GM19099 (cell line): ENCODE measurements around the gene TRERF1.

Experiments used
- POLR2A ChIP-seq: IDR thresholded peaks from 3 replicates; pipeline ENCODE4 v1.6.1; 2011; ENCODE audit warnings: low read depth; ENCODE audit not compliant: insufficient read length; ENCODE audit errors: extremely low read depth

TRERF1 gene

DNA sequence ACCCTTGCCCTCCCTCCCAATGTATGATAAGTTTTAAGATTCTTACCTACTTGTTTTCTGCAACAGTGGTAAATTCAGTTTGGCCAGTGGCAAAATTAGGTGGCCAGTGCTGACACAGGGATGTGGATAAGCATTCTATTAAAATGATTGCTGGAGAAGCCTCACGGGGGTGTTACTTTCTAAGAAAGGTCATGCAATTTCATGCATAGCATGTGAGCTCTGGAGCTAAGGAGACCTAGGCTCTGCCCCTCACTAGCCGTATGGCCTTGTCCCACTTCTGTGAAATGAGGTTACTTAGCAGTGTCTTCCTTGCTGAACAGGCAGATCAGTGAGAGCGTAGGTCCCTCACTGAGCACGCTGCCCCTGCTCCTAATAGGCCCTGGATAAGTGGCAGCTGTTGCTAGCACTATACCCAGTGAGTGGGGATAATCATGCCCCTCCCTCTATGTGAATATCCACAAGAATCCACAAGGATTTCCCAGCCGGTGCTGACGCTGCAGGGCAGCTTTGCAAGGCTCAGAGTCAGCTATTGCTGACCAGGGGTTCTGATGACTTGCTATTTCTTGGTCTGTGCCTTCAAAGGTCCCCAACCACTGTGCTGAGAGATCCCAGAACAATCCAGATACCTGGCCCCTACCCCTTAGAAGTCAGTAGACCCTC is 147.5 kb downstream of the TRERF1 start:
- no peak for TF ChIP-seq POLR2A

DNA sequence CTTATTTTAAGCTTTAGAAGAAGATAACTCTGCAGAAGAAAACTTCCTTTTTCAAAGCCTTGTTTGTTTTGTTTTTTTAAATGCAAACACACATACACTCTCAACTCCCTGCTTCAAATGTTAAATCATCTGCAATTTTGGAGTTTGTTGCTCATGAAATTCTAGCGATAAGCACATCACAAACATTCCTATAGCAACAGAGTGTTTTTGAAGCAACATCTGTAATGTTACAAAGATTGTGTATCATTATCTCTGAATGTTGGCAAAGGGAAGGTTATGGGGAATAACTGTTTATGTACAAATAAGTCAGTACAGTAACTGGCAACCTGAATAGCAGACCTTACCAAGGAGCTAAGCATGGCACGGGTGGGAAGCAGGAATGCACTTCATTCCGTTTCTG is 149.3 kb downstream of the TRERF1 start:
- no peak for TF ChIP-seq POLR2A

DNA sequence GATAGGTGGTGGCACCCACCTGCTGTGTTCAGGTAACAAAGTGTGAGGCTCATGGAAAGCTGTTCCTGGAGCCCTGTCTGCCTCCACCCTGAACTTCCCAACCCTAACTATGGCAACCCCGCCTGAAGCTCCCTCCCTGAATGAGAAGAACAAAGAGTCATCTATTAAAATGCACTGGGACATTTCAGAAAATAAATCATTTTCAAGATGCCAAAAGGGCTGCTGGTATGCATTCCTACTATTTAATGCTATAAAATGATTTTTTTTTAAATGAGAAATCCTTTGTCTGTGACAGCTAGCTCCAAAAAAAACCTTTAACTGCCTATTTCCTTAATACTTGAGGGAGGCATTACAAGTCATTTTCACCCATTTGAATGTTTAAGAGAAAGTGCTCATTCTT is 149.7 kb downstream of the TRERF1 start:
- no peak for TF ChIP-seq POLR2A

DNA sequence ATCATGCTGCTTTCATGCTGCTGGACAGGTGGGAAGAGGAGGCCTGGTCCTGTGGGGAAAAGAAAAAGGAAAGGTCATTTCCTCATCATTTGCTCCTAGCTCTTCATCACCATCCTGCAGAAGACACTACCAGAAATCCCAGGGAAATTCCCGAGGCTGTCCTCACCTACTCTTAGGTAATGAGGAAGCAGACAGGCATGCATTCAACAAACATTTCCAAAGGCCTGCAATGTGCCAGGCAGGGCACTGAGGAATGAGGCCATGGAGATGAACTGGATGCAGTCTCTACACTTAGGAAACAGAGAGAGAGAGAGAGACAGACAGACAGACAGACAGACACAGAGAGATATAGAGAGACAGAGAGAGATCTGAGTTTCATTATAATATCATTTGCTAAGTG is 151.0 kb downstream of the TRERF1 start:
- TF ChIP-seq POLR2A: no peak

DNA sequence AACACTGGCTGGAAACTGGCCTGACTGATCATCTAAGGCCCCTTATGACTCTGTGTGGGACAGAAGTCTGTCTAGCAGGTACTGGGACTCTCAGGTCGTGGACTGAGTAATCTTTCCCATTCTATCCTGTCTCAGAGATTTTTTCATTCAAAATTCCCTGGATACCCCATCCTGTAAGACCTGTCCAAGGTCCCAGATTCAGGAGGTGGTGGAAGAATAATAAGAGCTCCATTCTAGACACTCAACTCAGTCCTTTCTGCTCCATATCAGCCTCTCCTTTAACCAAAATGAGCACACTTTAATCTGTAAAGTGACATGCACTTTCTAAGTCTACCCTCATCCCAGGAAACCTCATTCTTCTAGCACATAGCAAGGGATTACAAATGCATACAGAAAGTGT is 151.5 kb downstream of the TRERF1 start:
- TF ChIP-seq POLR2A: no peak

DNA sequence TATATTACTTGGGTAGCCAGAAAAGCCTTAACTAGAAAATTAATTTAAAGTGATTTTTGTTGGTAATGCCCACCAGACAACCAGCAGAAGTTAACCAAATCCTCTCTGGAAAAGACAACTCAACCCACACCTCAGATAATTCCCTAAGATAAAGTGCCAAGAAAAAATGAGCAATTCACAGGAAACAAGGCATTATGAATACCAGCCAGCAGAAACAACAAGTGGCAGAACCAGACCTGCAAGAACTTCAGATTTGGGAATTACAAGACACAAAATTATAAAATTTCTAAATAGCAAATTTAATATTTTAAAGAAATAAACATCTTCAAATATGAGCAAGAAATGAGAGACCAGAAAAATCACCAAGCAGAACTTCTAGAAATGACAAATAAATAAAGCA is 154.1 kb downstream of the TRERF1 start:
- TF ChIP-seq POLR2A: no peak

DNA sequence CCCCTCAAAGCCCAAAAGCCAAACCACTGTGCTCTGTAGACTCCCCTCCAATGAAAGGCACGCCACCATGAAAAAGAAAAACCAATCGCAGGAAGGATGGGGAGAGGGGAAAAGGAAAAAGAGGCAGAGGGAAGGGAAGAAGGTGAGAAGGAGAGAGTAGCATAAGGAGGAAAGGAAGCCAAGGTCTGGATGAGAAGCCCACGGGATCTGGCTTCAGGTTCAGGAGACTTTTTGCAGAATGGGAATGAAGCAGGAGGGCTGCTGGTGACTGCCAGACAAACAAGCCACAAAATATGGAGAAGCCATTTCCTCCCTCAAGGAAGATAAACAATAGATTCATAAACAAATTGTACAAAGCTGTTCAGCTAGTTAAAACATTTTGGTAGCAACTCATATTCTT is 155.1 kb downstream of the TRERF1 start:
- no peak for TF ChIP-seq POLR2A

DNA sequence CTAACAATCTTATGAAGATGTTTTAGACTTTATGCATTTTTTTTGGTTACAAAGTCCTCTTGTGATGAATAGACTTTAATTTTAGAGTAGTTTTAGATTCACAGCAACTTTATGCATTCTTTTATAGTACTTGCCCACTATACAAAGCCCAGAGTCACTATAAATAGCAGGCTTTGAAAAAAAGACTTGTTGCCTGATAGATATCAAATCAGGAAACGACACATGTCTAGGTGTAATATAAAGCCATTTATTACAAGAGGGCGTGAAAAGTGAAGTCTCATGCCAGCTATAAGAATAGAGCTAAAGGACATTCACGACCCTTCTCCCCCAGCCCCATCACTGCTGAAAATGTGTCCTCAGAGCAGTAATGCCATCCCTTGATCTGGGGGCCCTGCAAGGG is 156.0 kb downstream of the TRERF1 start:
- TF ChIP-seq POLR2A: no peak

DNA sequence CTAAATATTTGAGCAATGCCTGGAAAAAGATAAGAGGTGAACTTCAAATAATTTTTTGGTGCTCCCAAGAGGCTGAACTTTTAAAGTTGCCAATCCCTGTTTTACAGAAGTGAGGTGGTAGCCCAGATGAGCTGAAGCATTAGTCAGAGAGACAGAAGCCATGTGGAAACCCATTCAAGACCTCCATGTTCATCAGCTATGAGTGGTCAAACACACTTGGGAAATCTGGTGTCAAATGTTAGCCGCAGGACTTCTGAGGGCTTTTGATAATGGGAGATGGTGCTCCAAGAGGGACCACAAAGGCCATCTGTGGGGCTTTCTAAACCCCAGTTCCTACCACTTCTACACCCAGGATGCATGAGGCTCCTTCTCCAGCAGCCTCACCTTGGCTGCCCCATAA is 156.5 kb downstream of the TRERF1 start:
- TF ChIP-seq POLR2A: no peak

DNA sequence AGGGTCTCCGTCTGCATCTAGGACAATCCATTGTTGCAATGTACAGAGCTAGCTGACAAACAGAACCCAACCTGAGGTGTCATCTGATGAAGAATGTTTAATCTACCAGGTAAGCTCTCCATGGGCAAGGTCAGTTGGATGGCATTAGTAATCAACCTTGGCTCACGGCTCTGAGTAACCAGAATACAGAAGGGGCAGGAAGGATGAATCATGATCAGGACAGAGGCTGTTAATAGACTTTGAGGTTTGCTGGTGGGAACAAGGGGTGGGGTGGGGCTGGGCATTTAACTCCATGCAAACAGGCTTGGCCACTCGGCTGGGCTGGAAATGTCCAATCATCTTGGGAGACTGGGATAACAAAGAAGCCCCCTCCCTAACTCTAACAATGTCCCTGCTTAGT is 157.0 kb downstream of the TRERF1 start:
- TF ChIP-seq POLR2A: no peak

DNA sequence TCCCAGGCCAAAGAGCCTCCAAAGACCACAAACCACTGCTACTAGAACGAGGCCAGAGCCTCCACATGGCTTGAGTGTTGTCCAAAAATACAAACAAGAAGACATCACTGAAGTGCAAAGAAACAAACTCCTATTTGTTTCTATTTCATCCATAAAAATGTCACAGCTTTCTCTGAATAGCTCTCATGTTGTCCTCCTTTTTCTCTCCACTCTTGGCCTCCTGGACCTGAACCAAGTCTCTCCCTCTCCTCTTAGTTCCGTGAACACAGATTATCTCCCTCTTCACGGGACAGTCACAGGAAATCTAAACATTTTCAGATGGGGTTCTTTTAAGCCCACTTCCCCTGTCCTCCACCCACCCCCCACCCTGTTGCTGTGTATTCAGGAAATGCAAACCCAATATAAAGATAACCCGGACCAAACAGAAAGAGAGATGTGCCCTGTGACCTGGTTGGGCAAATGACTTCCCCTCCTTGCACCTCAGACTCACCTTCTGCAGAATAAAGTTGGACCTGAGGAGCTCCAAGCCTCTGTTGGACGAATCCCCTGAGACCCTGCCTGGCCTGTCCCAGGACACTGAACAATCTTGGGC is 158.2 kb downstream of the TRERF1 start:
- TF ChIP-seq POLR2A: no peak

DNA sequence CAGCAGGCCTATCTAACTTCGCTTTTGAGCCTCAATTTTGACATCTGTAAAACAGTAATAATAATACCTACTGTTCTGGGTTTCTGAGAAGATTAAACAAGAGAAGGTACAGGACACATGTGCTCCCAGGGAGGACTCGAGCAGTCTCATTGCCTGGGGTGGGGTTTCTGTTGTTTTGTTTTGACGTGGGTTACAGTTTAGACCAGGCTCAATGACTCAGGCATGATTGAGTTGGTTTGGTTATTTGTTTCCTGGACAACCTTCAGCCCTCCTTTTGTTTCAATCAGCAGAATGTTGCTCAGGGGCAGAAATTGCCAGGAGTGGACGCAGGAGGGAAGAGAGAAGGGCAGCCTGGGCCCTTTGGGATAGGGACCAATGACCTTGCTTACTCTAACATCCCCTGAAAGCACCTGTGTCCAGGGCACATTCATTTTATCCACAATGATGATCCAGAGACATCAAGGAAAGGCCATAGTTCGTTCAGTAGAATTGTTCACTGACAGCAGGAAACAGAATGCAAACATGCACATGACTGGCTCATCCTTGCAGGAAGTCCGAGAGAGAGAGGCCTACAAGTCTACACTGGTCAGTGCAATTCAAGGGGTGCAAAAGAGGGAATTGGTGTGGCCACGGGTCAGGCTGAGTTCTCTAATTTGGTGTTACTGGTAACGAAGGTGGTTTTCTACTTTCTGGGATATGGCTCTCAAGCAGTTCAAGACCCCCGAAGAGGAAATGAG is 159.6 kb downstream of the TRERF1 start:
- TF ChIP-seq POLR2A: no peak

DNA sequence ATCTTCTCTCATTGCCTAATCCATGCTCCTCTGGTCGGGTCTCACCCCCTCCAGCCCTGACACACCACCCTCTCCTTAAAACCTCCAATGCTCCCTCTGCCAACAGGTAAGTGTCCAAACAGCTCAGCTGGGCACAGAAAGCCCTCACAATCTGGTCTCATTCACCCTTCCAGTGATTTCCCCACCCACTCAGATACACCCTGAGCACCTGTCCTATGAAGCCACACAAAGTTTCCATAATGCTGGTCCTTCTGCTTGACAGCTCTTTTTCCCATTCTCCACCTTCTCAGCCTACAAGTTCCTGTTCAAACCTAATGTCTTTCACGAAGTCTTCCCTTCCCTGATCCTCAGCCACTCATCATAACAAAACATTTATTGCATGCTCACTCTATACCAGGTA is 164.0 kb downstream of the TRERF1 start:
- TF ChIP-seq POLR2A: no peak

DNA sequence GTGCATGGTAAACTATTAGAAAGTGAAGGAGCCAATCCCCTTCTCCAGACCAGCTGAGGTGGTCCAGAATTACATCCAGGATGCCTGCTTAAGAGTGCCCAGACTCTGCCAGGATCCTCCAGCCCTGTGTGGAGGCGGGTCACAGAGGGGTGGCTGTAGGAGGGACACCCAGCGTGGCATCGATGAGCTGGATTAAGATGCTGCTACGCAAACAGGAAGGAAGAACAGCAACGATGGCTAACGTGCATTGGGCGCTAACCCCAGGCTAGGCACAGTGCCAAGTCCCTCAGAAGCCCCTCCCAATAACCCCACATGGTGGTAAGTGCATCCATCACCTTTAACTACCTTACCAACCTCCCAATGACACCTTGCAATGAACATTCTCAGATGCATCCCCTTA is 170.2 kb downstream of the TRERF1 start:
- TF ChIP-seq POLR2A: no peak

DNA sequence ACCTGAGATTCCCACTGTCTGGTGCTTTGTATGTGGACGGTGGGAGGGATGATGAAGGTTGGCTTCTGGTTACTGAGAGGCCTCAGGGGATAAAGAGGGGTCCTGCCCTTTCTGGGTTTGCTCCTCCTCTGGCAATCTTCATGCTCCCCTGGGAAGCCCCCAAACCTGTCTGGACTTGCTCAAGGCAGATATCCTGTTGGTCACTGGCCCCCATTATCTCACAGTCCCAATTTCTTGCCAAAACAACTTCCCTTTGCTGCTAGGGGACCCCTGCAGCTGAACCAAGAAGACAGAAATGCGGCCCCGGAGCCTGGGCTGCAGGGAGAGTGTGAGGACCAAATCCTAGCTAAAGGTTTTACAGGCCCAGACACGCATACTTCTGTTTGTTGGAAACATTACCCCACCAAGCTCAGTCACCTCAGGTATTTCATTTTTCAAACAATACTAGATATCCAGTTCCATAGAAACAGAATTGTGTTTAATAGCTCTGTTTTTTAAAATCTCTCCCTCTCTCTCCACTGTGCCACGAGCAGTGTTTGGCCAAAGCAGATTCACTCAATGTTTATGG is 170.7 kb downstream of the TRERF1 start:
- no peak for TF ChIP-seq POLR2A
